ENCODE data around the gene LIN28B.

DNA sequence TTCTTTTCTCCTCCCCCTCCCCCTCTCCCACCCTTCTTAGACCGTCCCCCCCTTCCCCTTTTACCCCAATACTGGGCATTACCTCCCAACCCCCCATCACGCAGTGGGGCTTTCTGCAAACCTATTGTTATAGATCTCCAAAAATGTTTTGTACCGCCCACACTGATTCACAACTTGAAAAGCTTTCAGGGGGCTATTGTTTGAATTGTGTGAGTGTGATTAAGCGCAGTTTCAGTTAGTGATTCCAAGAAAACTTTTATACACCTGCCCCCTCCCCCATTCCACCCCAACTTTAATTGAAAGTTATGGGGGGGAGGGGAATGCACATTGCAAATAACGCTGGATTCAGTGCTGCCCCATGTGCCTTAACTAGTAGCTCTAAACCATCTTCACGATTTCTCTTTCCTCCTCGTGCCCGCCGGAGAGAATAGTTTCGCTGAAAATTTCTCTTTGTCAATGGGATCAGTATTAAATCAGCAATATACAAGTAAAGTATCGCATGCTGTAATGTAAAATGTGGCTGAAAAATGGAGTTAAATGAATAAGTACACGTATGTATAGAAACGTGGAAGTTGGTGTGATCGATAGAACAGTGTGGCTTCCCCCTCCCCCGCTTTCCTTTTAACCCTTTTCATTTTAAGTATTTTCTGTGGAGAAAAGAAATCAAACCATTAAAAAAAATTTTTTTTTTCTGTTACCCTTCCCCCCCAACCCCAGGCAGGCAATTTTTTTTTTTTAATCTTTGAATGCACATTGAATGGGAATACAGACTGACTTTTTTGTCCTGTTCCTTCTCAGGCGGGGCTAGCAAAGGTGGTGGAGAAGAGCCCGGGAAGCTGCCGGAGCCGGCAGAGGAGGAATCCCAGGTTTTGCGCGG is 632 bp downstream of the LIN28B start:
- no peak for TF ChIP-seq EZH2 (IDR thresholded peaks at IDR 0.05; ENCODE audit: low read depth, unreplicated experiment)
- TF ChIP-seq, protein P1, sequence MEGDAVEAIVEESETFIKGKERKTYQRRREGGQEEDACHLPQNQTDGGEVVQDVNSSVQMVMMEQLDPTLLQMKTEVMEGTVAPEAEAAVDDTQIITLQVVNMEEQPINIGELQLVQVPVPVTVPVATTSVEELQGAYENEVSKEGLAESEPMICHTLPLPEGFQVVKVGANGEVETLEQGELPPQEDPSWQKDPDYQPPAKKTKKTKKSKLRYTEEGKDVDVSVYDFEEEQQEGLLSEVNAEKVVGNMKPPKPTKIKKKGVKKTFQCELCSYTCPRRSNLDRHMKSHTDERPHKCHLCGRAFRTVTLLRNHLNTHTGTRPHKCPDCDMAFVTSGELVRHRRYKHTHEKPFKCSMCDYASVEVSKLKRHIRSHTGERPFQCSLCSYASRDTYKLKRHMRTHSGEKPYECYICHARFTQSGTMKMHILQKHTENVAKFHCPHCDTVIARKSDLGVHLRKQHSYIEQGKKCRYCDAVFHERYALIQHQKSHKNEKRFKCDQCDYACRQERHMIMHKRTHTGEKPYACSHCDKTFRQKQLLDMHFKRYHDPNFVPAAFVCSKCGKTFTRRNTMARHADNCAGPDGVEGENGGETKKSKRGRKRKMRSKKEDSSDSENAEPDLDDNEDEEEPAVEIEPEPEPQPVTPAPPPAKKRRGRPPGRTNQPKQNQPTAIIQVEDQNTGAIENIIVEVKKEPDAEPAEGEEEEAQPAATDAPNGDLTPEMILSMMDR (conservative IDR thresholded peaks at IDR 0.05; ENCODE audit: low read depth in 2 of 2) = no peak
- TF ChIP-seq, protein P2, sequence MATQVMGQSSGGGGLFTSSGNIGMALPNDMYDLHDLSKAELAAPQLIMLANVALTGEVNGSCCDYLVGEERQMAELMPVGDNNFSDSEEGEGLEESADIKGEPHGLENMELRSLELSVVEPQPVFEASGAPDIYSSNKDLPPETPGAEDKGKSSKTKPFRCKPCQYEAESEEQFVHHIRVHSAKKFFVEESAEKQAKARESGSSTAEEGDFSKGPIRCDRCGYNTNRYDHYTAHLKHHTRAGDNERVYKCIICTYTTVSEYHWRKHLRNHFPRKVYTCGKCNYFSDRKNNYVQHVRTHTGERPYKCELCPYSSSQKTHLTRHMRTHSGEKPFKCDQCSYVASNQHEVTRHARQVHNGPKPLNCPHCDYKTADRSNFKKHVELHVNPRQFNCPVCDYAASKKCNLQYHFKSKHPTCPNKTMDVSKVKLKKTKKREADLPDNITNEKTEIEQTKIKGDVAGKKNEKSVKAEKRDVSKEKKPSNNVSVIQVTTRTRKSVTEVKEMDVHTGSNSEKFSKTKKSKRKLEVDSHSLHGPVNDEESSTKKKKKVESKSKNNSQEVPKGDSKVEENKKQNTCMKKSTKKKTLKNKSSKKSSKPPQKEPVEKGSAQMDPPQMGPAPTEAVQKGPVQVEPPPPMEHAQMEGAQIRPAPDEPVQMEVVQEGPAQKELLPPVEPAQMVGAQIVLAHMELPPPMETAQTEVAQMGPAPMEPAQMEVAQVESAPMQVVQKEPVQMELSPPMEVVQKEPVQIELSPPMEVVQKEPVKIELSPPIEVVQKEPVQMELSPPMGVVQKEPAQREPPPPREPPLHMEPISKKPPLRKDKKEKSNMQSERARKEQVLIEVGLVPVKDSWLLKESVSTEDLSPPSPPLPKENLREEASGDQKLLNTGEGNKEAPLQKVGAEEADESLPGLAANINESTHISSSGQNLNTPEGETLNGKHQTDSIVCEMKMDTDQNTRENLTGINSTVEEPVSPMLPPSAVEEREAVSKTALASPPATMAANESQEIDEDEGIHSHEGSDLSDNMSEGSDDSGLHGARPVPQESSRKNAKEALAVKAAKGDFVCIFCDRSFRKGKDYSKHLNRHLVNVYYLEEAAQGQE (IDR thresholded peaks at IDR 0.05; ENCODE audit: unreplicated experiment) = no peak
- TF ChIP-seq JUNB (IDR thresholded peaks at IDR 0.05; ENCODE audit: unreplicated experiment) = no peak
- peak; percentile 50; the same call in 1 of the 2 replicates for TF ChIP-seq POLR2AphosphoS5 (IDR thresholded peaks at IDR 0.05; ENCODE audit: low read depth)
- TF ChIP-seq STAT1 (IDR thresholded peaks at IDR 0.05; ENCODE audit: unreplicated experiment) = no peak
- peak; percentile 49; the same call in 1 of the 2 replicates for TF ChIP-seq CREB1 (CRISPR knock-in tag; IDR thresholded peaks at IDR 0.05; ENCODE audit: low read depth)
- TF ChIP-seq, protein P3, sequence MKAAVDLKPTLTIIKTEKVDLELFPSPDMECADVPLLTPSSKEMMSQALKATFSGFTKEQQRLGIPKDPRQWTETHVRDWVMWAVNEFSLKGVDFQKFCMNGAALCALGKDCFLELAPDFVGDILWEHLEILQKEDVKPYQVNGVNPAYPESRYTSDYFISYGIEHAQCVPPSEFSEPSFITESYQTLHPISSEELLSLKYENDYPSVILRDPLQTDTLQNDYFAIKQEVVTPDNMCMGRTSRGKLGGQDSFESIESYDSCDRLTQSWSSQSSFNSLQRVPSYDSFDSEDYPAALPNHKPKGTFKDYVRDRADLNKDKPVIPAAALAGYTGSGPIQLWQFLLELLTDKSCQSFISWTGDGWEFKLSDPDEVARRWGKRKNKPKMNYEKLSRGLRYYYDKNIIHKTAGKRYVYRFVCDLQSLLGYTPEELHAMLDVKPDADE (IDR thresholded peaks at IDR 0.05) = no peak
- TF ChIP-seq EZH2phosphoT487 (IDR thresholded peaks at IDR 0.05; ENCODE audit: unreplicated experiment) = no peak
- TF ChIP-seq ZNF331 (CRISPR knock-in tag; IDR thresholded peaks at IDR 0.05; ENCODE audit: low read depth) = no peak
- no peak for TF ChIP-seq ZNF114 (CRISPR knock-in tag; IDR thresholded peaks at IDR 0.05)
